Endometrium (tissue), 2 donors: ENCODE results near the gene NIP7.
"Not testable (repeated sequence)": the region's sequence is repeated elsewhere in the genome, so short reads cannot be mapped to it uniquely, and the experiment has no call there.

Experiments
- FAIRE-seq: peaks from 2 replicates; lab custom pipeline; 2012; peaks lifted over from hg19 to GRCh38; lab: Jason Lieb, UNC
- donor health status: control.
- donor health status: control.

The NIP7 gene

GRCh38 chr16:69345923-69346322 lies 6.4 kb downstream of the NIP7 start:
- FAIRE-seq: no peak

- FAIRE-seq: no peak
These were observed 7.1 kb downstream of the NIP7 start for GRCh38 chr16:69346683-69347082.

- no peak for FAIRE-seq
These were observed 8.7 kb downstream of the NIP7 start for GRCh38 chr16:69348222-69348621.

- FAIRE-seq: no peak
These were observed 10.0 kb downstream of the NIP7 start for GRCh38 chr16:69349536-69349935.

- no peak for FAIRE-seq
These were observed 11.1 kb downstream of the NIP7 start for GRCh38 chr16:69350536-69351133.

GRCh38 chr16:69351309-69352027 lies 11.9 kb downstream of the NIP7 start, which contains the start of gene TMED6:
Gene TMED6 (minus strand): TSS chr16:69351786. CDS start chr16:69351753, 33 bp downstream.
- no peak for FAIRE-seq

GRCh38 chr16:69360070-69360469 lies 20.5 kb downstream of the NIP7 start:
- FAIRE-seq: not testable (repeated sequence)

GRCh38 chr16:69363281-69363717 lies 23.7 kb downstream of the NIP7 start:
- no peak for FAIRE-seq

GRCh38 chr16:69364088-69364487 lies 24.5 kb downstream of the NIP7 start:
- no peak for FAIRE-seq

GRCh38 chr16:69365901-69366300 lies 26.3 kb downstream of the NIP7 start:
- no peak for FAIRE-seq

- no peak for FAIRE-seq
These were observed 26.9 kb downstream of the NIP7 start for GRCh38 chr16:69366431-69366830.

- no peak for FAIRE-seq
These were observed 28.4 kb downstream of the NIP7 start for GRCh38 chr16:69367980-69368379.

GRCh38 chr16:69368866-69369265 lies 29.3 kb downstream of the NIP7 start:
- FAIRE-seq: no peak

- no peak for FAIRE-seq
These were observed 32.0 kb downstream of the NIP7 start for GRCh38 chr16:69371564-69371963.

GRCh38 chr16:69373019-69373418 lies 33.4 kb downstream of the NIP7 start:
- FAIRE-seq: no peak

- FAIRE-seq: no peak
These were observed 37.0 kb downstream of the NIP7 start for GRCh38 chr16:69376393-69377059.

- FAIRE-seq: no peak
These were observed 38.5 kb downstream of the NIP7 start for GRCh38 chr16:69378036-69378435.

GRCh38 chr16:69378760-69379159 lies 39.2 kb downstream of the NIP7 start:
- no peak for FAIRE-seq

GRCh38 chr16:69381231-69381630 lies 41.7 kb downstream of the NIP7 start:
- no peak for FAIRE-seq

GRCh38 chr16:69382421-69382820 lies 42.8 kb downstream of the NIP7 start:
- no peak for FAIRE-seq

- FAIRE-seq: no peak
These were observed 45.4 kb downstream of the NIP7 start for GRCh38 chr16:69384974-69385373.

- no peak for FAIRE-seq
These were observed 47.0 kb downstream of the NIP7 start for GRCh38 chr16:69386596-69386995.
